Activated CD4-positive, alpha-beta T cell treated with anti-CD3 and anti-CD28 coated beads for 4 hours (primary cell): ENCODE data around the gene HS3ST2.
"Not testable (repeated sequence)": the region's sequence is repeated elsewhere in the genome, so short reads cannot be mapped to it uniquely, and the experiment has no call there.

Experiments used
- DNase-seq, 2 donors: peaks; one replicate each; pipeline ENCODE4 v3.0.0-alpha.2; 2020

The HS3ST2 gene

GRCh38 chr16:22814711-22815105 lies 746 bp downstream of the HS3ST2 start:
- DNase-seq, result no peak

DNA sequence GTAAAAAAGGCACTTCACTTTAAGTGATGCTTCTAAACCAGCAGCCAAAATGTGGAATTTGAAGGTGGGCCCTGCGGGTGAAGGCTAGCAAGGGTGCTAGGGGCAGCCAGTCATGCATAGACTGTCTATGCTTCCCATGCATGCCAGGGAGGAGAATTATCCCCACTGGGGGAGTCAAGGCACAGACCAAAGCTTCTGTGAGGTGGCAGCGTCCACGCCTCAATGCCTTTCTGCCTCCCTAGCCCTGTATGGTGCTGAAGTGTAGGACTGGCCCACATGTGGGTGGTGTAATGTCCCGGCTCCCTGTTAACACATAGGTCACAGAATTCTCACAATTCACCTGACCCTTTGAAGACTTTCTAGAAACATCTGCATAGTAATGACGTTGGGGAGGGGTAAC lies 1.9 kb downstream of the HS3ST2 start:
- DNase-seq, result no peak

GRCh38 chr16:22816475-22816874 lies 2.5 kb downstream of the HS3ST2 start:
- DNase-seq, result no peak

DNA sequence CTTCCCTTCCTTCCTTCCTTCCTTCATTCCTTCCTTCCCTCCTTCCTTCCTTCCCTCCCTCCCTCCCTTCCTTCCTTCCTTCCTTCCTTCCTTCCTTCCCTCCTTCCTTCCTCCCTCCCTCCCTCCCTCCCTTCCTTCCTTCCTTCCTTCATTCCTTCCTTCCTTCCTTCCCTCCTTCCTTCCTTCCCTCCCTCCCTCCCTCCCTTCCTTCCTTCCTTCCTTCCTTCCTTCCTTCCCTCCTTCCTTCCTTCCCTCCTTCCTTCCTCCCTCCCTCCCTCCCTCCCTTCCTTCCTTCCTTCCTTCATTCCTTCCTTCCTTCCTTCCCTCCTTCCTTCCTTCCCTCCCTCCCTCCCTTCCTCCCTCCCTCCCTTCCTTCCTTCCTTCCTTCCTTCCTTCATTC lies 4.8 kb downstream of the HS3ST2 start:
- DNase-seq, result not testable (repeated sequence)

GRCh38 chr16:22838681-22839080 lies 24.7 kb downstream of the HS3ST2 start:
- no peak for DNase-seq

GRCh38 chr16:22842031-22842430 lies 28.1 kb downstream of the HS3ST2 start:
- not testable (repeated sequence) for DNase-seq

DNA sequence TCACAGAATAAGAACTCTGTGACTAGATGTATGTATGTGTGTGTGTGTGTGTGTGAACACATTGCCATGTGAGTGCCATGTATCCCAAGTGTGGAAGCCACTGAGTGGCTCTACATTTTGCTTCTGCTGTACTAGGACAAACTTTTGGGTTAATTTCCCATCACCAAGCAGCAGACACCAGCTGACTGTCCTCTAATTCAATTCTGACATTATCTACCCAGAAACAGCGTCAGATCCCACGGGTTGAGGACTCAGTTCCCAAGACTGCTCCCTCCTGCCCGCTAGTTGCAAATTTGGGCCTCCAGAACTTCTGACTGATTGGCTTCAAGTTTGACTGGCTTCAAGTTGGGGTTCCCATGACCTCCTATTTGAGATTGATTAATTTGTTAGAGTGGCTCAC lies 29.2 kb downstream of the HS3ST2 start:
- DNase-seq, result no peak

- DNase-seq, result no peak
These were observed 29.9 kb downstream of the HS3ST2 start for GRCh38 chr16:22843856-22844255.

DNA sequence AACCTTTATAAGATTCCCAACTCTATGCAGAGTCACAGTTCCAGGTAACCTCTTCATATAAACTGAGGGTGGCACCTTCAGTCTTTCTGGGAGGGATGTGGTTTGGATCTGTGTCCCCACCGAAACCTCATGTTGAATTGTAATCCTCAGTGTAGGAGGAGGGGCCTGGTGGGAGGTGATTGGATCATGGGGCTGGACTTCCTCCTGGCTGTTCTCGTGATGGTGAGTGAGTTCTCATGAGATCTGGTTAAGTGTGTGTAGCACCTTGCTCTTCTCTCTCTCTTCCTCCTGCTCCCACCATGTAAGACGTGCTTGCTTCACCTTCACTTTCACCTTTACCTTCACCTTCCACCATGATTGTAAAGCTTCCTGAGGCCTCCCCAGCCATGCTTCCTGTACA lies 30.5 kb downstream of the HS3ST2 start:
- DNase-seq, result no peak

- DNase-seq, result no peak
These were observed 33.1 kb downstream of the HS3ST2 start for GRCh38 chr16:22847100-22847499.

DNA sequence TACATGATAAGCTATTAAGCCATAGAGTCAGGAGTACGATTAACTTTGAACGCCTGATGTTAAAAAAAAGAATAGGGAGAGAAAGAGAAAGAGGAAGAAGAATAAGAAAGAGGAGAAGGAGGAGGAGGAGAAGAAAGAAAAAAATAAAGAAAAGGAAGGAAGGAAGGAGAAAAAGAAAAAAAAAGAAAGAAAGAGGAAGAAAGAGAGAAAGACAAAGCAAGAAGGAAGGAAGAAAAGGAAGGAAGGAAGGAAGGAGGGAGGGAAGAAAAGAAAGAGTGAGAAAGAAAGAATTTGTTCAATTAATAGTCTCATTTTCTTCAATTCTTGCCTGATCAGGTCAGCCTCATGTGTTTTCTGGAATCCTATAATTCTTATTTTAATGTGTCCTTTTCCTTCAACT lies 33.7 kb downstream of the HS3ST2 start:
- no peak for DNase-seq

DNA sequence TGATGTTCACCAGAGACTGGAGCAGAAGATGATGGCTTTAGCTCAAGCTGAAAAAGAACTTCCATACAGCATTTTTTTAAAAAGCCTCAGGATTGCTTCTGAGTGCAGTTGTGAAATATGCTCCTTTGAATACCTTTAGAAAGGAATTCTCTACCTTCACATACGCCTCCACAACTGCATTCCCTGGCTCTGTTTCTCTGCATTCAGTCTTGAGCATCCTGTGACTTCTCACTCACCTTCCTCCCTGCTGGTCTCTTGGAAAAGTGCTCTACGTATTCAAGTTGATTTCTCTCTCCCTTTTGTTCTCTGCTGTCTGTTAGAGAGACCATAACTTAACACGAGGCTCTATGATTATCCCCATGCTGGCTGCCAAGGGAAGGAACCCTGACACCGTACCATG lies 34.5 kb downstream of the HS3ST2 start:
- no peak for DNase-seq

GRCh38 chr16:22849517-22849916 lies 35.6 kb downstream of the HS3ST2 start:
- no peak for DNase-seq

GRCh38 chr16:22855231-22855630 lies 41.3 kb downstream of the HS3ST2 start:
- no peak for DNase-seq

DNA sequence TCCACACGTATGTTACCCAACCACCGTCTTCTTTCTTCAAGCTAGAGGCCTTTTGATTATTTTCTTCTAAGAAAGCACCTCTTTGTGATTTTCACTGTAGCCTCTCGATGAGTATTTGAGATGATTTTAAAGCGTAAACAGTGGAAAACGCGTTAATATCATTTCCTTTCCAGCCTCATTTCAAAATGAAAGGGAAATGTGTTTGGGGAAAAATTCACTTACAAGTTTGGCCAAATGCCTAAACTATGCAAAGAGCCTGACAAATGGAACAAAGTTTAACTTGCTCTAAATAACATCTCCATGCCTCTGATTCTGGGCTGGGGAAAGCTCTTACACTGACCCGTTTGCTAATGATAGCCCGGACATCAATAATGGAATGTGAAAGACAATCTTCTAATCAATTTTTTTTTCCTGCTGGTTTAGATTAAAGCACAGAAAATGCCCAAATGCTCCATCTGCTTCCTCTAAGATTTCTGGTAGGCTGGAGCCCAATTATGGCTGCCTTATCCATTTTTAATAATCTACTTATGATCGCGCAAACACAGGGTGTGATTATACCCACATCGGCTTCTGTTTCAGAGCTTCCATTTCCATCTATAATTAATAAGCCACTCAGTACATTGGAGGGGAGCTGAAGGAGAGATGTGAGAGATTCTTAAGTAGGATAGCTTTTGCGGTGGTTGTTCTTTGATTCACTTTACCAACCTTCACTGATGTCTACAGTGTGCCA lies 43.5 kb downstream of the HS3ST2 start:
- DNase-seq, result no peak

GRCh38 chr16:22859925-22860324 lies 46.0 kb downstream of the HS3ST2 start:
- no peak for DNase-seq

- DNase-seq, result no peak
These were observed 47.6 kb downstream of the HS3ST2 start for GRCh38 chr16:22861580-22861979.

- no peak for DNase-seq
These were observed 48.1 kb downstream of the HS3ST2 start for GRCh38 chr16:22862046-22862445.

DNA sequence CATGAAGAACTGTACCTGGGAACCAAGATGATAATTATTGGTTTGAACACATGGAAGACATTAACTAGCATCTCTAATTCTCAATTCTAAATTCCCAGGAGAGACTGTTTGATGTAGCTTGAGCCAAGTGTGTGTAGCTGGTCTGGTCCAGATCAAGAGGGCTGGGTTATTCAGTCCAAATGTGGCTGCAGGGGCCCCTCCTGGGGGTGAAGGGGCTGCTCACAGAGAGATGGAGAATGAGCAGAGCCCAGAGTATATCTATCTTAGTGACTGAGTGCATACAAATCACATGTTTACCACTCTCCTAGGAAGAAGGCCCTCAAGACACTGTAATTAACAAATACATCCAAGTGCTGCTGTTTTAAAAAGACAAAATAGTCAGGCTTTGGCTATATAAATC lies 50.4 kb downstream of the HS3ST2 start:
- no peak for DNase-seq

DNA sequence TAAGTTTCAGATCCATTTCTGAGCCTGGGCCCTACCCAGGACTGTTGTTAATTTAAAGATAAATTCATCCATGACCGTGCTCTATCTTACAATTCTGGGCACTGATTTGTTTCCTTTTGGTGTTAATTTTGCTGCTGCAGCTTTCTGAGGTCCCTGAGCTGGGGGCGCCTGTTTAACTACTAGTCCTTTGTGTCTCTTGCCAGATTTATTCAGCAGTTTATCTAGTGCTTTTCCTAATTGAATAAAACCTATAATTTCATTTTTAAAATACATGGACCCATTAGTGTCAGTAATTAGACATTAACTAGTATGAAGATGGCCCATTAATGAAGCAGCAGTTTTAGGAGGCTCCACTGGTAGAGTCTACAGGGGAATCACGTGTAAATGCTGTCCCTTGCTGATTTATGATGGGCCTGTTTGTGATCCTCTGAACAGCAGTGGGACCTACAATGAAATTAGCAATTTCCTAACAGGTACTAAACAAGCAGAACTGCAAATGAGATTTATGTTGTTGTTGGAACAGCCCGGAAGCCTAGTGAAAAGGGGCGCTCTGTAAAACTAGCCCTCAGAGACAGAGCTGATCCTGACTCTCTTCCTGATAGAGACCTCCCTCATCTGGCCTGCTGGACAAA lies 54.7 kb downstream of the HS3ST2 start:
- no peak for DNase-seq

DNA sequence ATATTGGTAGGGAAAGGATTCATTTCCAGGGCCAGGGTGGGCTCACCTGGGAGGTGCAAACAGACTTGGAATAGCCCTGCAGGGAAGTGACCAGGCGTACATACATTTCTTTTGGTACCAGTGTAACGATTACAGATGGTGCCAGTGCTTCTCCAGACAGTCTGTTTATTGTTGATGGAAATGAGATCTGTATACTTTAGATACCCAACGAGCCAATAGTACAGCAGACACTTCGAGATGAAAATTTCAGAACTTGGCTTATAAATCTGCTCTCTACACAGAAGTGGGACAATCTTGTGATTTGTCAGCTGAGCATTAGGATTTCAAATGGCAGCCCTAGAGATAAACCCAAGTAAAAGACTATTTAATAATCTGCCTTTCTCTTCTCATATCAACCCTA lies 57.9 kb downstream of the HS3ST2 start:
- no peak for DNase-seq

GRCh38 chr16:22874394-22874793 lies 60.4 kb downstream of the HS3ST2 start:
- DNase-seq, result no peak

DNA sequence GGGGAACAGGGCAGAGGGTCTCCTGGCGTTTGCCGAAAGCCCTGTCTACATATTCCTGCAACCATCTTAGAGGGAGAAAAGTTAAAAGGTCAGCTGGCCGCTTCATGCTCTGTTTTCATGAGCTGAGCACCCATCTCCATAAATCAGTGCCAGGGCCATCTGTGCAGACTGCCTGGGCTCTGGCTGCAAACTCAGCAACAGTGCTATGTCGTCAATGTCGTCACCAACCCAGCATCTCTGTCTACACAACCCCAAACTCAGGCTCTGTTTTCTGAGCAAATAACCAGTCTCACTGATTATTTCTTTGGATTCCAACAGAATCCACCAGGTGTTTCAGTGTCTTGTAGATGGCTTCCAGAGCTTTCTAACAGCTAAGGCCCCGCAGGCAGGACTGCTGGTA lies 65.0 kb downstream of the HS3ST2 start:
- no peak for DNase-seq

DNA sequence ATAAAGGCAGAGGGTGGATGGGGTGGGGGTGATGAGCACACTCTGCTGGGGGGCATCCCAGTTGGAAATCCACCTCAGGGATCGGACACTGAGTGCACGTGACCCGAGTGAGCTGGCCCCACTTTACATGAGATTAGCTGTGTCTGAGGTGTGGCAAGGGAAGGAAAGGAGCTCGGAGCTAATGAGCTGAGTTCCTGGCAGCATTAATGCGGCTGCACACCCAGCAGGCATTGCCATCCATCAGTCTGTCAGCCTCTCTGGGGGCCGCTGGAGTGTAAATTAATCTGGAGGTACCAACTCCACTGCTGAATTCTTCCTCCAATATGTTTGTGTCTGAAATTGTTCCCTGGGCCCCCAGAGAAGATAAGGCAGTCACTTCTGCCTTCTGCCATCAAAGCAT lies 65.5 kb downstream of the HS3ST2 start:
- no peak for DNase-seq

- no peak for DNase-seq
These were observed 69.0 kb downstream of the HS3ST2 start for GRCh38 chr16:22882981-22883380.
